Lung (tissue), 12 donors: ENCODE measurements around the gene DBNDD1. TPM values are rescaled to one million over a fixed set of nuclear protein-coding genes. Genes with fewer than 3 reads are reported as not detected.

ENCODE experiments used
- ATAC-seq: fragments of 200-7000 bp; cut with Tn5 transposase; one replicate; pipeline ENCODE4 v1.9.1; 2020; ENCODE audit warnings: moderate number of reproducible peaks; ENCODE audit not compliant: insufficient read depth, low FRiP score
- DNase-seq, 3 donors: peaks; one replicate each; pipeline ENCODE4 v3.0.0-alpha.2; 2013 to 2017
- H3K27ac ChIP-seq, 2 donors: one replicate each; pipeline ENCODE4 v1.5.1; 2013; ENCODE audit warnings: mild to moderate bottlenecking in 2 of 2, moderate library complexity in 2 of 2, control low read depth in 1 of 2, inconsistent platforms in 1 of 2, low read depth in 1 of 2, low read length in 1 of 2
- H3K27me3 ChIP-seq, 3 donors: one replicate each; pipeline ENCODE4 v1.5.1; 2013; ENCODE audit warnings: low read length in 2 of 3; ENCODE audit not compliant: control insufficient read depth in 3 of 3, insufficient read depth in 3 of 3
- H3K36me3 ChIP-seq, 4 donors: one replicate each; pipeline ENCODE4 v1.5.1; 2013; ENCODE audit warnings: low read length in 4 of 4, mild to moderate bottlenecking in 1 of 4, moderate library complexity in 1 of 4; ENCODE audit not compliant: control insufficient read depth in 4 of 4, insufficient read depth in 4 of 4
- H3K4me1 ChIP-seq, 5 donors: one replicate each; pipeline ENCODE4 v1.5.1; 2013; ENCODE audit warnings: low read length in 5 of 5, mild to moderate bottlenecking in 2 of 5, moderate library complexity in 1 of 5; ENCODE audit not compliant: control insufficient read depth in 5 of 5, insufficient read depth in 5 of 5
- H3K4me3 ChIP-seq: one replicate; pipeline ENCODE4 v1.5.1; 2013; ENCODE audit warnings: mild to moderate bottlenecking, control low read depth, moderate library complexity
- H3K9ac ChIP-seq, 2 donors: one replicate each; pipeline ENCODE4 v1.5.1; 2013; ENCODE audit warnings: low read length in 2 of 2, control low read depth in 1 of 2; ENCODE audit not compliant: insufficient read depth in 1 of 2
- H3K9me3 ChIP-seq, 4 donors: one replicate each; pipeline ENCODE4 v1.5.1; 2013; ENCODE audit warnings: low read length in 3 of 4, mild to moderate bottlenecking in 1 of 4, moderate library complexity in 1 of 4; ENCODE audit not compliant: control insufficient read depth in 4 of 4, insufficient read depth in 3 of 4
- CTCF ChIP-seq: IDR thresholded peaks from 2 replicates; pipeline ENCODE4 v1.5.1; 2012; ENCODE audit warnings: mild to moderate bottlenecking; ENCODE audit errors: control extremely low read depth, extremely low read depth
- WGBS, 2 donors: extraction: QIAGEN DNeasy Blood & Tissue Kit; methylation state at CpG; one replicate each; pipeline ENCODE4 v1.1.7; 2013; 5-methylcytosine and 5-hydroxymethylcytosine counted together
- polyA plus RNA-seq, 2 donors: library from polyadenylated mRNA; stranded (reverse); fragments of 200-250 nt; gene quantifications; one replicate each; pipeline ENCODE4 v1.2.1, GENCODE V29; 2013
- total RNA-seq, 2 donors: library from RNA; depleted of rRNA in 1 of 2; stranded (reverse); fragments of >200 nt in 1 of 2; gene quantifications; one replicate each; pipeline ENCODE4 v1.2.1, GENCODE V29; 2014 to 2021
- donor health status: control.
- donor health status: control.
- donor health status: Bipolar disorder and iron deficiency.
- donor health status: healthy.
- donor health status: DM: yes; HTN: yes; CAD: no.

Gene DBNDD1
- total and polyA plus RNA-seq, 4 donors = 2.5 to 5.8 (median 4.5) TPM

DNA sequence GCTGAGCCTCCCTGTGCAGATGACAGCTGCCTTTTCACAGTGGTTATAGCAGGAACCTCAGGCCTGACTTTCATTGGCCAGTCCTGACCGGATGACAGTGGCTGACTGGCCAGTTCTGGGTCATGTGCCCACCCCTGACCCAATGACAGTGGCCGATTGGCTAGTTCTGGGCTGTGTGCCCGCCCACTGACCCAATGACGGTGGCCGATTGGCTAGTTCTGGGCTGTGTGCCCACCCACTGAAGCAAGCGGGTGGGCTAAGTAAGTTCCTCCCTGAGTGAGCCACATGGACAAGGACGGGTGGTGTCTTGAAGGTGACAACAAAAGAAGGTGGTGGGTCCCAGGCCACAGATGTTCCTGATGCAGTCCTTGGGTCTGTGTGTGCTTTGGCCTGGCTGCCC is 61.2 kb downstream of the DBNDD1 start:
- peak; percentile 12 to 29 (median 13) for DNase-seq
- peak; percentile 53 for ATAC-seq
- peaks cover 0 to 51% (median 11%) of the 10 kb centered on the region in 4 donors for H3K36me3 ChIP-seq
- peaks cover 0 to 2% (median 0%) of the 10 kb centered on the region in 5 donors for H3K4me1 ChIP-seq
- no peak overlapping the region for H3K4me3 ChIP-seq
- H3K9ac ChIP-seq = no peak overlapping the region
- no peaks in the 10 kb centered on the region for H3K9me3 ChIP-seq
- H3K27ac ChIP-seq = no peak overlapping the region
- no peak for TF ChIP-seq CTCF
- no peaks in the 10 kb centered on the region for H3K27me3 ChIP-seq
- WGBS, 2 donors = 92 to 96% methylated on average over 7 of the region's 7 CpGs

DNA sequence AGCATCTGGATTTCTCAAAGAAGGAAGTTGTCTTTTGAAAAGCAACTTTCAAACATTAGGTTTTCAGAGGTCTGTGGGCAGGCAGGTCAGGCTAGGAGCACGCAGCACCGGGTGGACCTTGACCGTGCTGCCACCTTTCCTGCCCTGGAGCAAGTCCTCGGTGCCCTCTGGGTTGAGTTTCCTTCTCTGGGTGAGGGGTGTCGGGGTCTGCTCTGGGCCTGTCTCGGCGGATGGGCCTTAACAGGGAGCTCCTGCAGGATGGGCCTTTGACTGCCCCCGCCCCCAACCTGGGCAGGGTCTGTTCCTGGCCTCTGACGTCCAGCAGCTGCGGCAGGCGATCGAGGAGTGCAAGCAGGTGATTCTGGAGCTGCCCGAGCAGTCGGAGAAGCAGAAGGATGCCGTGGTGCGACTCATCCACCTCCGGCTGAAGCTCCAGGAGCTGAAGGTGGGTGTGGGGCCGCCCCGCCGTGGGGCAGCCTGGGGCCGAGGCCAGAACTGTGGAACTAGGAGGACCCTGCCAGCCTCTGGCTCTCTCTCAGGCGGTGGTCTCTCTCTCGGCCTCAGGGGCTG is 62.0 kb downstream of the DBNDD1 start:
- ATAC-seq = no peak
- WGBS, 2 donors = 71 to 86% methylated on average over 23 of the region's 23 CpGs
- H3K9ac ChIP-seq = no peak overlapping the region
- TF ChIP-seq CTCF = no peak
- DNase-seq = no peak
- no peak overlapping the region for H3K4me3 ChIP-seq
- peaks cover 0 to 47% (median 11%) of the 10 kb centered on the region in 4 donors for H3K36me3 ChIP-seq
- peak overlapping the region in 1 of 2 donors; percentile 35 for H3K27ac ChIP-seq
- H3K9me3 ChIP-seq = no peaks in the 10 kb centered on the region
- H3K27me3 ChIP-seq = no peaks in the 10 kb centered on the region
- H3K4me1 ChIP-seq = peaks cover 0 to 2% (median 0%) of the 10 kb centered on the region in 5 donors

DNA sequence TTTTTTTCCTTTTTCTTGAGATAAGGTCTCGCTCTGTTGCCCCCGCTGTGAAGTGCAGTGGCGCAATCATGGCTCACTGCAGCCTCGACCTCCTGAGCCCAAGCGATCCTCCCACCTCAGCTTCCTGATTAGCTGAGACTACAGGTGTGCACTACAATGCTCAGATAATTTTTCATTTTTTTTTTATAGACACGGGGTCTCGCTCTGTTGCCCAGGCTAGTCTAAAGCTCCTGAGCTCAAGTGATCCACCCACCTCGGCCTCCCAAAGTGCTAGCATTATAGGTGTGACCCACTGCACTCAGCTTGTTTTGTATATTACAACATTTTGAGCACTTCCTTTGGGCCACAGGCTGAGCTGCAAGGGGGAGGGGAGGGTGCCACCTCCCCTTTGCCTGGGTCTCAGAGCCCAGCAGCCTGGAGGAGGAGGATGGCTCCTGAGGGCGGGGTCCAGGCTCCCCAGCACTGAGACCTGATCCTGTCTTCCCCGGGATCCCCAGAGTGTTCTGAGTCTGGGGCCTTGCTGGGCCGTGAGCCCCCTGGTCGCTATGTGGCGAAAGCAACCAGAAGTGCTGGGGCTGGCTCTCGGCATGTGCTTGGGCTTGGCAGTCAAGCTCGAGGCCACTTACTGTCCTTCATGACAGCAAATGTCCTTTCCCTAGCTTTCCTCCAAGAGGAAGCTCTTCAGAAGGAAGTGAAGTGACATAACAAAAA is 62.6 kb downstream of the DBNDD1 start:
- no peak for DNase-seq
- H3K9ac ChIP-seq = no peak overlapping the region
- peaks cover 0 to 2% (median 0%) of the 10 kb centered on the region in 5 donors for H3K4me1 ChIP-seq
- TF ChIP-seq CTCF = no peak
- no peaks in the 10 kb centered on the region for H3K9me3 ChIP-seq
- no peak overlapping the region for H3K27ac ChIP-seq
- WGBS, 2 donors = 58 to 78% methylated on average over 15 of the region's 15 CpGs
- no peak overlapping the region for H3K4me3 ChIP-seq
- ATAC-seq = no peak
- H3K27me3 ChIP-seq = no peaks in the 10 kb centered on the region
- H3K36me3 ChIP-seq = peaks cover 0 to 44% (median 11%) of the 10 kb centered on the region in 4 donors
